AG09319 (cell line): ENCODE measurements around the gene CLCN4.

ENCODE experiments used
- DNase-seq: peaks from one replicate; pipeline ENCODE4 v3.0.0-alpha.2; 2010; ENCODE audit warnings: low read depth; ENCODE audit errors: extremely low read depth
- CTCF ChIP-seq: IDR thresholded peaks from 2 replicates; pipeline ENCODE4 v1.5.1; 2011; ENCODE audit warnings: low read depth, mild to moderate bottlenecking, inconsistent platforms, low read length, moderate library complexity

Gene CLCN4

DNA sequence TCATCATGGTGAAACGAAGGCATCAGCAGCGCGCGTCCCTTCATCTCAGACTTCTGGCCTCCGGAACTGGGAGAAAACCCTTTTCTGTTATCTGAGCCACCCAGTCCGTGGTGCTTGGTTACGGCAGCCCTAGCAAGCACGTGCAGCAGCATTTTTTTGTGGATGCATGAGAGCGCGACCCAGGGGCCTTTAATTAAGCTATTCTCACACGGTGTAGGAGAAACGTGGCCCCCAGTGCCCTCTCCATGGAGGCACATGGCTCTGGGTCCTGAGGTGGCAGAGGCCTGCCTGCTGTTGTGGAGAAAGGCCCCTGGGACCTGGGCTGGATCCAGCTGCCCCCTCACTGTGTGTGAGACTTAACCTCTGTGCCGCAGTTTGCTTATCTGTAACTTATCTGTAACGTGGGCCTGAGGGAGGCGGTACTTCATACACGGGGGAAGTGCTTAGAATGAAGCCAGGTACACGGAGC, 9.5 kb downstream of the CLCN4 start:
- no peak for DNase-seq

DNA sequence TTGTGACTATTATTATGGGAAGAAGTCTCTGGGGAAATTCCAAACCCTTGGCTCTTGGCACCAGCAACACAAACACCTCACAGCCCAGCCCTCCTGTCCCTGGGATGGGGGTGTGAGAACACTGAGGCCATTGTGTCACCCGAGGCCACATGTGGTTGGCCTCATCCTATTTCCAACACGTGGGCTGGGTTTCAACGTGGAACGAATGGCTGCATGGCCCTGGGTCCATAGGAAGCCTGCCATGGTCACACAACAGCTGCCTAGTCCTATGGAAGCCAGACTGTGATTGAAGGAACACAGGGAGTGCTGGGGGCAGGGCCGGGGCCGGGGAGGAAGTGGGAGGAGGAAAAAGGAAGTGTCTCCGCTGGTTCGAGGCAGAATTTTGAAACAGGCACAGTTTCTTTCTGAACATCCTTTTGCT, 10.0 kb downstream of the CLCN4 start:
- no peak for TF ChIP-seq CTCF
- no peak for DNase-seq

More for the DNA sequence above, 9.5 kb downstream of the CLCN4 start:
- no peak for TF ChIP-seq CTCF

- DNase-seq, result no peak
- TF ChIP-seq CTCF, result no peak
These were observed 10.8 kb downstream of the CLCN4 start for GRCh38 chrX:10167573-10167972.

DNA sequence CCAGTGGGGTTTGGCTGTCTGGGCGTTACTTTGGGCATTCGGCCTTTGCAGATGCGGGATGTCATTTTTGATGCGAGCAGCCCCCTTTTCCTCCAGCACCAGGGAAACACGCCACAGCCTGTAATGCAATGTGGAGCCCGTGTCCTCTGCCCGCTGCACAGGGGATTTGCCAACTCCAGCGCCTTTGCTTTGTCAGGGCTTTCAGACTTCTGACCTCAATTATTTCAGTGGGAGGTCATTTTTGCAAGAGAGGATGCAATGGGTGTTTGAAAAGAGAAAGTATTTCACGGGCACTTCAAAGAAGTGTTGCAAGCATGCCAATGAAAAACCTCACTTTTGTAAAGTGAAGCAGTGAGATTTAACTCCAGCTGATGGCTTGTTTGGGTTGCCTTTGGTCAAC, 11.5 kb downstream of the CLCN4 start:
- DNase-seq, result no peak
- no peak for TF ChIP-seq CTCF

GRCh38 chrX:10169175-10169574, 12.4 kb downstream of the CLCN4 start:
- no peak for DNase-seq
- TF ChIP-seq CTCF, result no peak

DNA sequence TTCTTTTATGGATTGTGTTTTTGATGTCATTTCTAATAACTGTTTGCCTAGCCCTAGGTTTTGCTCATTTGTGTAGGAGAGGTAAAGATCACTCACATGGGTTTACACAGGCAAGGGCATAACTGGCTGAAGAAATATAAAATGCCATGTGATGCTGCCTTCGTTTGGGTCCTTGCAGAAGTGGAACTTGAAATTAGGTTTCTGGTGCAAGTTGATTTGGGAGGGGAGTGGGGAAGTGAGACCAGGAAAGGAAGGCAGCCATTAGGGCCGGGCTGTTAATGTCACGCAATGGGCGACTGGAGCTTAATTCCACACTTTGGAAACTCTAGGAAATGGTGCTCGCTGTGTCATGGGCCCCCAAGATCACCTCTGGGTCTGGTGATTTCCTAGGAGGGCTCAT, 14.5 kb downstream of the CLCN4 start:
- DNase-seq, result no peak
- TF ChIP-seq CTCF, result no peak

GRCh38 chrX:10172877-10173276, 16.1 kb downstream of the CLCN4 start:
- no peak for DNase-seq
- TF ChIP-seq CTCF, result no peak
